ENCODE measurements around the gene CNTN3.

DNA sequence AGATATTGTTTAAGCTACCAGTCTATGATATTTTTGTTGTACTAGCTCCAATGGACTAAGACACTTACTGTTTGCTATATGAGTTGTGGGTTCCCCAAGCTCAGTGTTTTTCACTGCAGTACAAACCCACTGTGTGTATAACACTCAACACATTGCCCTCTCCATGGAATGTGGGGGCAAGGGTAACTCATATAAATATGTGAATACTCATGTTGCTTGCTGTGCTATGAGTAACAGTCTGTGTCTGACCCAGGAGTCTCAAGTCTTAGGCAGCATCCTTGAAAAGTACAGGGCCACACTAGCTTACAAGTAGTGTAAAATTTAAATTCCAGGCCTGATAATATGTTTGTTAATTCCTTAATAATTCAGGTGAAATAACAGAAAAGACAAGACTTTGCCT is 22.5 kb upstream of the CNTN3 start:
- TF ChIP-seq POLR2AphosphoS5 (IDR thresholded peaks at IDR 0.05) = no peak
- TF ChIP-seq, protein P1, sequence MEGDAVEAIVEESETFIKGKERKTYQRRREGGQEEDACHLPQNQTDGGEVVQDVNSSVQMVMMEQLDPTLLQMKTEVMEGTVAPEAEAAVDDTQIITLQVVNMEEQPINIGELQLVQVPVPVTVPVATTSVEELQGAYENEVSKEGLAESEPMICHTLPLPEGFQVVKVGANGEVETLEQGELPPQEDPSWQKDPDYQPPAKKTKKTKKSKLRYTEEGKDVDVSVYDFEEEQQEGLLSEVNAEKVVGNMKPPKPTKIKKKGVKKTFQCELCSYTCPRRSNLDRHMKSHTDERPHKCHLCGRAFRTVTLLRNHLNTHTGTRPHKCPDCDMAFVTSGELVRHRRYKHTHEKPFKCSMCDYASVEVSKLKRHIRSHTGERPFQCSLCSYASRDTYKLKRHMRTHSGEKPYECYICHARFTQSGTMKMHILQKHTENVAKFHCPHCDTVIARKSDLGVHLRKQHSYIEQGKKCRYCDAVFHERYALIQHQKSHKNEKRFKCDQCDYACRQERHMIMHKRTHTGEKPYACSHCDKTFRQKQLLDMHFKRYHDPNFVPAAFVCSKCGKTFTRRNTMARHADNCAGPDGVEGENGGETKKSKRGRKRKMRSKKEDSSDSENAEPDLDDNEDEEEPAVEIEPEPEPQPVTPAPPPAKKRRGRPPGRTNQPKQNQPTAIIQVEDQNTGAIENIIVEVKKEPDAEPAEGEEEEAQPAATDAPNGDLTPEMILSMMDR (IDR thresholded peaks at IDR 0.05 in 8 of 11, conservative IDR thresholded peaks at IDR 0.05 in 3 of 11) = no peak

All from spleen (tissue), 7 donors.